Astrocyte (in vitro differentiated cells and primary cell): Measurements from ENCODE around the gene ASB15. TPM values are rescaled to one million over a fixed set of nuclear protein-coding genes. Genes with fewer than 3 reads are reported as not detected.

Experiments
- DNase-seq: peaks from one replicate; pipeline ENCODE4 v3.0.0-alpha.2; 2010; ENCODE audit warnings: low read depth
- FAIRE-seq: peaks from 2 replicates; lab custom pipeline; 2011; peaks lifted over from hg19 to GRCh38; lab: Jason Lieb, UNC
- H2AFZ ChIP-seq: 2 replicates; pipeline ENCODE4 v1.6.0; 2012; ENCODE audit warnings: low read depth, low read length, inconsistent platforms
- H3K27ac ChIP-seq: 2 replicates; pipeline ENCODE4 v1.5.1; 2011; ENCODE audit warnings: low read depth, low read length, inconsistent platforms
- H3K27me3 ChIP-seq: 2 replicates; pipeline ENCODE4 v1.6.0; 2011; ENCODE audit warnings: low read length, inconsistent platforms; ENCODE audit not compliant: insufficient read depth
- H3K36me3 ChIP-seq: 2 replicates; pipeline ENCODE4 v1.5.1; 2011; ENCODE audit warnings: low read length, inconsistent platforms; ENCODE audit not compliant: insufficient read depth
- H3K4me1 ChIP-seq: 2 replicates; pipeline ENCODE4 v1.5.1; 2011; ENCODE audit warnings: low read length, inconsistent platforms; ENCODE audit not compliant: insufficient read depth
- H3K4me2 ChIP-seq: 2 replicates; pipeline ENCODE4 v1.6.0; 2012; ENCODE audit warnings: low read length, inconsistent platforms
- H3K4me3 ChIP-seq: 2 replicates; pipeline ENCODE4 v1.5.1; 2011; ENCODE audit warnings: low read depth, mild to moderate bottlenecking, low read length, inconsistent platforms; ENCODE audit not compliant: insufficient read depth
- H3K79me2 ChIP-seq: 2 replicates; pipeline ENCODE4 v1.6.0; 2012; ENCODE audit warnings: mild to moderate bottlenecking, low read length, inconsistent platforms; ENCODE audit not compliant: insufficient read depth
- H3K9ac ChIP-seq: 2 replicates; pipeline ENCODE4 v1.6.0; 2012; ENCODE audit warnings: mild to moderate bottlenecking, low read length, inconsistent platforms
- H3K9me3 ChIP-seq: 2 replicates; pipeline ENCODE4 v1.5.1; 2012; ENCODE audit warnings: low read depth, mild to moderate bottlenecking, low read length, inconsistent platforms; ENCODE audit not compliant: insufficient read depth
- H4K20me1 ChIP-seq: 2 replicates; pipeline ENCODE4 v1.6.0; 2012; ENCODE audit warnings: low read length, inconsistent platforms; ENCODE audit not compliant: insufficient read depth
- H3K27ac Mint-ChIP-seq: one replicate; pipeline ENCODE4 v1.8.0; 2021; ENCODE audit warnings: mild to moderate bottlenecking, mixed read lengths; ENCODE audit not compliant: unreplicated experiment
- H3K27me3 Mint-ChIP-seq: one replicate; pipeline ENCODE4 v1.8.0; 2021; ENCODE audit warnings: low read depth, mixed read lengths; ENCODE audit not compliant: unreplicated experiment
- H3K36me3 Mint-ChIP-seq: one replicate; pipeline ENCODE4 v1.8.0; 2021; ENCODE audit warnings: low read depth, mixed read lengths; ENCODE audit not compliant: unreplicated experiment
- H3K4me1 Mint-ChIP-seq: one replicate; pipeline ENCODE4 v1.8.0; 2021; ENCODE audit warnings: low read depth, mixed read lengths; ENCODE audit not compliant: unreplicated experiment
- H3K4me3 Mint-ChIP-seq: one replicate; pipeline ENCODE4 v1.8.0; 2021; ENCODE audit warnings: mild to moderate bottlenecking, moderate library complexity, mixed read lengths; ENCODE audit not compliant: unreplicated experiment
- H3K9me3 Mint-ChIP-seq: one replicate; pipeline ENCODE4 v1.8.0; 2021; ENCODE audit warnings: mild to moderate bottlenecking, mixed read lengths; ENCODE audit not compliant: unreplicated experiment
- EZH2 ChIP-seq: IDR thresholded peaks from 2 replicates; pipeline ENCODE4 v1.6.1; 2012; ENCODE audit warnings: mild to moderate bottlenecking, low read length, inconsistent platforms; ENCODE audit not compliant: insufficient read depth
- total RNA-seq: library from RNA; stranded (reverse); gene quantifications from 2 replicates; pipeline ENCODE4 v1.2.1, GENCODE V29; 2021
- TF ChIP-seq, protein P1 (sequence below): IDR thresholded peaks from 2 replicates; pipeline ENCODE4 v1.5.1; 2011; ENCODE audit warnings: low read depth, mild to moderate bottlenecking, inconsistent platforms, low read length, moderate library complexity; ENCODE audit not compliant: insufficient read depth

The ASB15 gene
- total RNA-seq, 1 donor from 2014 or later: not detected

- no peak overlapping the region for H3K9ac ChIP-seq
- H3K36me3 ChIP-seq: no peaks in the 10 kb centered on the region
- no peaks in the 10 kb centered on the region for H3K27me3 ChIP-seq
- Mint-ChIP-seq H3K27me3 (no peaks in the 10 kb centered on the region), H3K27ac (no peak overlapping the region), H3K4me1 (no peaks in the 10 kb centered on the region), H3K9me3 (no peaks in the 10 kb centered on the region), H3K36me3 (no peaks in the 10 kb centered on the region), H3K4me3 (no peak overlapping the region)
- no peak overlapping the region for H3K27ac ChIP-seq
- TF ChIP-seq, protein P1, sequence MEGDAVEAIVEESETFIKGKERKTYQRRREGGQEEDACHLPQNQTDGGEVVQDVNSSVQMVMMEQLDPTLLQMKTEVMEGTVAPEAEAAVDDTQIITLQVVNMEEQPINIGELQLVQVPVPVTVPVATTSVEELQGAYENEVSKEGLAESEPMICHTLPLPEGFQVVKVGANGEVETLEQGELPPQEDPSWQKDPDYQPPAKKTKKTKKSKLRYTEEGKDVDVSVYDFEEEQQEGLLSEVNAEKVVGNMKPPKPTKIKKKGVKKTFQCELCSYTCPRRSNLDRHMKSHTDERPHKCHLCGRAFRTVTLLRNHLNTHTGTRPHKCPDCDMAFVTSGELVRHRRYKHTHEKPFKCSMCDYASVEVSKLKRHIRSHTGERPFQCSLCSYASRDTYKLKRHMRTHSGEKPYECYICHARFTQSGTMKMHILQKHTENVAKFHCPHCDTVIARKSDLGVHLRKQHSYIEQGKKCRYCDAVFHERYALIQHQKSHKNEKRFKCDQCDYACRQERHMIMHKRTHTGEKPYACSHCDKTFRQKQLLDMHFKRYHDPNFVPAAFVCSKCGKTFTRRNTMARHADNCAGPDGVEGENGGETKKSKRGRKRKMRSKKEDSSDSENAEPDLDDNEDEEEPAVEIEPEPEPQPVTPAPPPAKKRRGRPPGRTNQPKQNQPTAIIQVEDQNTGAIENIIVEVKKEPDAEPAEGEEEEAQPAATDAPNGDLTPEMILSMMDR: no peak
- no peak for TF ChIP-seq EZH2
- no peaks in the 10 kb centered on the region for H3K9me3 ChIP-seq
- FAIRE-seq: no peak
- H3K4me1 ChIP-seq: no peaks in the 10 kb centered on the region
- H3K4me3 ChIP-seq: no peak overlapping the region
- no peaks in the 10 kb centered on the region for H4K20me1 ChIP-seq
- H3K4me2 ChIP-seq: no peak overlapping the region
- H2AFZ ChIP-seq: no peak overlapping the region
- H3K79me2 ChIP-seq: no peaks in the 10 kb centered on the region
- no peak for DNase-seq
These were observed 28.3 kb upstream of the ASB15 start for GRCh38 chr7:123573341-123573740.

DNA sequence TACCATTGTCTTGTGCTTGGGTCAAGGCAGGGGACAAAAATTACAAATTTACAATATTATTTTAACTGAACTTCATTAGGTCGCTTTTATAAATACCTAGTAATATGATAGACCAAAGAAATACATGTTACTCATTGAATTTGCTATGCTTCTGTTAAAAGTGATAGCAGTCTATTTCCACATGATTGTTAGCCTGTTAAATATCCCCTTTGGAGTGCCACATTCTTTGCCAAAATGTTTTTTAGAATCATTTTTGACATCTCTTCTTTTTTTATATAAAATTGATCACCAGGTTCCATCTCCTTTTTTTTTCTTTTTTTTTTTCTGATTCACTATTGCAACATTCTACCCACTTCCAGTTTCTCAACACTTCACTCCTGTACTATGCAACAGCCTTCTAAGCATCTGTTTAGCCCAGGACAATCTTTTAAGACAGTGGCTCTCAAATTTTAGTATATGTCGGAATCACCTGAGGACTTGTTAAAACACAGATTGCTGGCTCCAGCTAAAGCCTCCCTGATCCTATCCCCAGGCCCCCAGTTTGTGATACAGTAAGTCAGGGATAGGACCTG lies 27.6 kb upstream of the ASB15 start:
- H3K9me3 ChIP-seq: no peaks in the 10 kb centered on the region
- no peak for DNase-seq
- no peaks in the 10 kb centered on the region for H3K36me3 Mint-ChIP-seq
- H3K4me3 ChIP-seq: no peak overlapping the region
- no peaks in the 10 kb centered on the region for H3K79me2 ChIP-seq
- no peaks in the 10 kb centered on the region for H3K4me1 ChIP-seq
- H3K27me3 Mint-ChIP-seq: no peaks in the 10 kb centered on the region
- no peaks in the 10 kb centered on the region for H4K20me1 ChIP-seq
- no peak overlapping the region for H3K9ac ChIP-seq
- TF ChIP-seq EZH2: no peak
- TF ChIP-seq, protein P1: no peak
- no peaks in the 10 kb centered on the region for H3K9me3 Mint-ChIP-seq
- FAIRE-seq: no peak
- H2AFZ ChIP-seq: no peak overlapping the region
- no peak overlapping the region for H3K4me2 ChIP-seq
- H3K27me3 ChIP-seq: no peaks in the 10 kb centered on the region
- H3K4me1 Mint-ChIP-seq: no peaks in the 10 kb centered on the region
- no peak overlapping the region for H3K4me3 Mint-ChIP-seq
- no peaks in the 10 kb centered on the region for H3K36me3 ChIP-seq
- H3K27ac ChIP-seq: no peak overlapping the region
- no peak overlapping the region for H3K27ac Mint-ChIP-seq

DNA sequence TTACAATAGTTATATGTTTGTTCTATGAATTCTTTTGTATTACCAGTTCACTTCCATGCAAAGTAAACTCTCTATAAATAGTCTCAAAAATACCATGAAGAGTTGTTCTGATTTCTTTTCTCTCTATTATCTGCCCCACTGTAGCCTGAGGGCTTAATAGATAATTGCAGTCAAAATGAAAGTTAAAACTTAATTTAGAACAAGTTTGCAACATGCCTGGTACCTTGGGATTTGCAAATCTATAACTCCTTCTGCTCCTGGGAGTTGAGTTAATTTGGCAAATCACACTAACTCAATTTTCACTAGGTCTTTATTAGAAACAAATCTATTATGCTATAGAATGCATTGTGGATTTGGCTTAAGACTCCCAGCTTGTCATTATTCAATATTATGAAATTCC lies 22.2 kb upstream of the ASB15 start:
- Histone ChIP-seq H3K36me3 (no peaks in the 10 kb centered on the region), H3K4me3 (no peak overlapping the region), H3K27ac (no peak overlapping the region), H3K9me3 (no peaks in the 10 kb centered on the region), H3K4me2 (no peak overlapping the region), H3K27me3 (peaks cover 3% of the 10 kb centered on the region), H3K9ac (no peak overlapping the region), H3K79me2 (no peaks in the 10 kb centered on the region), H3K4me1 (no peaks in the 10 kb centered on the region), H2AFZ (no peak overlapping the region), H4K20me1 (no peaks in the 10 kb centered on the region)
- peaks cover 3% of the 10 kb centered on the region for H3K4me1 Mint-ChIP-seq
- H3K27ac Mint-ChIP-seq: no peak overlapping the region
- no peaks in the 10 kb centered on the region for H3K27me3 Mint-ChIP-seq
- DNase-seq: no peak
- no peak for FAIRE-seq
- H3K4me3 Mint-ChIP-seq: no peak overlapping the region
- no peaks in the 10 kb centered on the region for H3K9me3 Mint-ChIP-seq
- H3K36me3 Mint-ChIP-seq: no peaks in the 10 kb centered on the region
- TF ChIP-seq, protein P1: no peak
- TF ChIP-seq EZH2: no peak
